HCT116 (cell line): Measurements from ENCODE around the gene TMEM129.

ENCODE experiments used
- CTCF ChIP-seq, 3 experiments: fragments of 200-600 bp in 1 of 3; sonication (generic) in 1 of 3; IDR thresholded peaks in 2 of 3; conservative IDR thresholded peaks in 1 of 3; 2 replicates each; pipeline ENCODE4 v1.5.1; 2012 to 2017; ENCODE audit warnings: low read depth in 2 of 3, low read length in 2 of 3, antibody characterized with exemption in 1 of 3, borderline replicate concordance in 1 of 3, control low read depth in 1 of 3, mild to moderate bottlenecking in 1 of 3, mixed read lengths in 1 of 3, mixed run types in 1 of 3, moderate library complexity in 1 of 3; ENCODE audit not compliant: insufficient read depth in 1 of 3
- EGR1 ChIP-seq: IDR thresholded peaks from 2 replicates; pipeline ENCODE4 v1.6.1; 2012; ENCODE audit warnings: low read depth
- EZH2 ChIP-seq: fragments of 200-600 bp; sonication (generic); IDR thresholded peaks from 2 replicates; pipeline ENCODE4 v1.6.1; 2017; ENCODE audit warnings: antibody characterized with exemption, mixed run types
- EZH2phosphoT487 ChIP-seq: fragments of 200-600 bp; IDR thresholded peaks from 2 replicates; pipeline ENCODE4 v1.6.1; 2018; ENCODE audit warnings: antibody characterized with exemption, borderline replicate concordance
- FOSL1 ChIP-seq: IDR thresholded peaks from 2 replicates; pipeline ENCODE4 v1.6.1; 2012; ENCODE audit warnings: low read depth
- JUND ChIP-seq: IDR thresholded peaks from 2 replicates; pipeline ENCODE4 v1.6.1; 2012
- POLR2AphosphoS5 ChIP-seq: IDR thresholded peaks from 2 replicates; pipeline ENCODE4 v1.6.1; 2011; ENCODE audit warnings: mild to moderate bottlenecking, low read depth, low read length, moderate library complexity
- REST ChIP-seq: IDR thresholded peaks from 2 replicates; pipeline ENCODE4 v1.6.1; 2012; ENCODE audit warnings: low read depth
- SP1 ChIP-seq: IDR thresholded peaks from 2 replicates; pipeline ENCODE4 v1.6.1; 2012; ENCODE audit warnings: low read depth
- YY1 ChIP-seq: IDR thresholded peaks from 2 replicates; pipeline ENCODE4 v1.6.1; 2011; ENCODE audit warnings: low read length, low read depth, moderate library complexity, mild to moderate bottlenecking; ENCODE audit not compliant: insufficient replicate concordance; ENCODE audit errors: extremely low read depth
- ZBTB33 ChIP-seq: IDR thresholded peaks from 2 replicates; pipeline ENCODE4 v1.6.1; 2011; ENCODE audit warnings: mild to moderate bottlenecking, low read length, moderate library complexity; ENCODE audit not compliant: insufficient replicate concordance; ENCODE audit errors: extremely low read depth
- ZFX ChIP-seq: fragments of 450-650 bp; IDR thresholded peaks from 2 replicates; pipeline ENCODE4 v1.6.1; 2017

GRCh38 chr4:1751919-1752283 lies 30.8 kb upstream of the TMEM129 start:
- no peak for TF ChIP-seq CTCF (IDR thresholded peaks at IDR 0.05 in 2 of 3, conservative IDR thresholded peaks at IDR 0.05 in 1 of 3; ENCODE audit: borderline replicate concordance in 1 of 3, insufficient read depth in 1 of 3, low read depth in 2 of 3, low read length in 2 of 3)
- no peak for TF ChIP-seq EZH2phosphoT487
- no peak for TF ChIP-seq EZH2
- no peak for TF ChIP-seq YY1
- TF ChIP-seq POLR2AphosphoS5: no peak
- TF ChIP-seq REST: no peak
- TF ChIP-seq JUND: no peak
- no peak for TF ChIP-seq ZFX
- TF ChIP-seq ZBTB33: no peak
- TF ChIP-seq SP1: no peak
- TF ChIP-seq FOSL1: no peak
- no peak for TF ChIP-seq EGR1
